GM23338 (cell line): ENCODE results near the gene TRAF2.

ENCODE experiments used
- CTCF ChIP-seq, 2 experiments: fragments of 200-600 bp in 1 of 2; sonication (generic) in 1 of 2; conservative IDR thresholded peaks; 2 replicates each; pipeline versions ENCODE4 v1.5.1 to v1.6.1; 2016 to 2017; ENCODE audit warnings: antibody characterized with exemption in 2 of 2, low read depth in 2 of 2, mild to moderate bottlenecking in 2 of 2, moderate library complexity in 1 of 2
- EZH2 ChIP-seq: fragments of 200-600 bp; sonication (generic); IDR thresholded peaks from one replicate; pipeline ENCODE4 v1.8.0; 2017; ENCODE audit warnings: antibody characterized with exemption, mild to moderate bottlenecking, low read depth; ENCODE audit not compliant: unreplicated experiment

- no peak for TF ChIP-seq EZH2
- no peak for TF ChIP-seq CTCF (conservative IDR thresholded peaks at IDR 0.05; ENCODE audit: low read depth in 2 of 2)
These were observed 16.8 kb downstream of the TRAF2 start for GRCh38 chr9:136903041-136903554.
